NOMO-1 (cell line): Measurements from ENCODE around the gene BLID.

Experiments
- DNase-seq, 2 experiments: peaks; one replicate each; lab custom pipeline; 2025; ENCODE audit not compliant: unreplicated experiment in 2 of 2; lab: John Stamatoyannopoulos, UW

The BLID gene

DNA sequence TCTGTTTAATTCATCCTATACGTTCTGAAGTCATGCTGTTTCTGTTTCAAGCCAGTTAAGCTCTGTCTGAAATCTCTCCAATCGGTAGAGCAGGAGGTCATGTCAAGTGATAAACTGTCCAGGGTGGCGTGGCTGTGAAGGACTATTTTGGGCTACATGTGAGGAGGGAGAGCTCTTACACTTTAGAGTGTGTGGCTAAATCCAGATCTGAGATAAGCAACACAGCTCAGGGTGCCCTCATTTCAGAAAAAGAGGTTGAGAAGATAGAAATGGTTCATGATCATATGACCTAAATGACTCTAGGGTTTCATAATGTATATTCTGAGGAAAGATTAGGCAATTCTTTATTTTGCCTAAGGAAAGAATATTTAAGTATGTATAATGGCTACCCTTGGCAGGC is 8.4 kb downstream of the BLID start:
- DNase-seq, result no peak

- no peak for DNase-seq
Measured at GRCh38 chr11:122107045-122107444, 9.0 kb downstream of the BLID start.

DNA sequence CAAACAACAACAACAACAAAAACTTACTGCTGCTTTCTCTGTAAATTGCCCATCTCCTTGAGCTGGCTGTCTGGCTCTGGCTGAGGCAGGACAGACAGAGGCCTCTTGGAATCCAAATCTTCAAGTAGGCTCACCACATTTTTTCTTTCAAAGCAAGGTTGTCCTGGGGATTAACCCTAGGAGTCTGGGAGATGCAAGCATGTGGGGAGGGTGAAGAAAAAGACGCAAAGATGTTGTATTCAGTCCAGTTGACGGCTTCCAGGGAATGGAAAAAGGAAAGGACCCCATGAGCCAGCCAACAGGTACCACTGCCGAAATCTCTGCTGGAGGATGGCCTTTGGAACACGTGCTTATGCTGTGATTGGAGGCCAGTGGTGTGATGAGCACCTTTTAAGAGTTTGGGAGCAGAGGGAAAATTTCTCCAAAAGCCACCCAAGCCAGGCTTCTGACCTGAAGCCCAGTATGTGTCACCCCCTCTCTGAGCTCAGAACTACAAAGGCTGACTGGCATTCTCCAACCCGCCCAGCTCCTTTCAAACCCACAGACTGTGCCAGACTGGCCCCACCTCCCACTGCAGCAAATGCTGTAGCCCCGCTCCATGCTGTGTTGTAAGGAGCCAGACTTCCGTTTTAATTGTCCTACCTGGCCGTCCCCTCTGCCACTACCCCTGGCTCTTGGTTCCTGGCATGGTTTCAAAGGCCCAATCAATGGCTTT is 10.8 kb downstream of the BLID start:
- no peak for DNase-seq

DNA sequence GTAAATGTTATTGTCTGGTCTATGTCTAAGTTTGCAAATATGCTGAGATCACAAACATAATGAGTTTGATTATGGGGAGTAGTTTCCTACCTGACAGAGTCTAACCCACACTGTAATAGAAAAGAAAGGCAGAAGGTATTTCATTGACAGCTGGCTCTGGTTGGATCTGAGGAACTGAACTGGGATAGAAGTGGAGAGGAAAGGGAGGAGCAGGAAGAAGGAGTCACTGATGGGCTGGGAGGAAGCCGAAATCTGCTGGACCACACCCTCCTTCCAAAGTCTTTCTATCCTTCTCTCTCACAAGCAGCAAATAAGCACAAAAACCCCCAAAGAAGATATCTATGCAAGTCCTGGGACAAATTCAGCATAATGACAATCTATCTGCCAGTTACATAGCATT is 11.7 kb downstream of the BLID start:
- DNase-seq, result no peak

DNA sequence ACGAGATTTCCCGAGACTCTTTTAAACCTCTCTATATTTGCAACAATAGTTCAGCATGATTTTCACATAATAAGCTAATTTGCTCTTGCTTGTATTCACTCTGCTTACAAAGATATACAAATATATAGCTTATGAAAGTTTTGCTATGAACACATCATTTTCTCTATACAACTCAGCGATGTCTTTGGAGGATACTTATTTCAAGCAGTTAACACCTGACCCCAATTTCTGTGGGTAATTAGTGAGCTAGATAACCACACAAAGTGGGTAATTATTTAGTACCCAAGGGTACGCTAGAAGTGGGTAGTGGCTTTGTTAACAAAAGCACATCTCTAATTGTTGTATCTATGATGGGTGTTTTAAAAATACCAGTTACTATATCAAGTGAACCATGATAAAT is 12.3 kb downstream of the BLID start:
- no peak for DNase-seq

GRCh38 chr11:122103321-122103720 is 12.7 kb downstream of the BLID start:
- no peak for DNase-seq

GRCh38 chr11:122102426-122102825 is 13.6 kb downstream of the BLID start:
- no peak for DNase-seq

DNA sequence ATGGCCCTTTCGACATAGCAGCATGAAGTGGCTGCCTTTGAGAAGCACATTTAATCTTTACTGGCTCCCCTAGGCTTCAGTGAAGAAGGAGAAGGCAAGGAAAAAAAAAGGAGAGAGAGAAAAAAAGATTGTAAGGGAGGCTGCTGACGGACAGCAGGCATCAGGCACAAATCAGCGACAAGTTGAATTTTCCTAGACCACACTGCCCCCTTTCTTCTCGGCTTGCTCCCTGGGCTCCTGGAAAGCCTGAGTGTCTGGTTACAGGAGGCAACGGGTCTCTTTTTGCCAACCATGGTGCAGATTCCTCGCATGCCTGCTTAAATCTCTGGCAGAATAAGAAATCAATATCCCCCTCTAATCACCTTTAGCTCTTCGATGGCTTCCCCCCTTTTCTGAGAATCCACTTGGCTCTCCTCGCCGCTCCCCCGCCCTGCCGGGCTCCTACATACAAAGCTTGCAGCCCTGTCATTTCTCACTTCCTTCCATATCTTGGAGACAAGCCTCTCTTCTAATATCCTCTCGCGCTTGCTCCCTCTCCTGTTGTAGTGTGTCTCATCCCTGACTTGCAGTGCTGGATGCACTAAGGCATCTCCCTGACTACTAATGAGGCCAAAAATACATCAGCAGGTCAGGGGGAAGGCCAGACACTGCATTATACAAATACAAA is 14.3 kb downstream of the BLID start:
- peak; percentile 13 to 32 for DNase-seq

- DNase-seq, result no peak
Measured at GRCh38 chr11:122100756-122101080, 15.3 kb downstream of the BLID start.

DNA sequence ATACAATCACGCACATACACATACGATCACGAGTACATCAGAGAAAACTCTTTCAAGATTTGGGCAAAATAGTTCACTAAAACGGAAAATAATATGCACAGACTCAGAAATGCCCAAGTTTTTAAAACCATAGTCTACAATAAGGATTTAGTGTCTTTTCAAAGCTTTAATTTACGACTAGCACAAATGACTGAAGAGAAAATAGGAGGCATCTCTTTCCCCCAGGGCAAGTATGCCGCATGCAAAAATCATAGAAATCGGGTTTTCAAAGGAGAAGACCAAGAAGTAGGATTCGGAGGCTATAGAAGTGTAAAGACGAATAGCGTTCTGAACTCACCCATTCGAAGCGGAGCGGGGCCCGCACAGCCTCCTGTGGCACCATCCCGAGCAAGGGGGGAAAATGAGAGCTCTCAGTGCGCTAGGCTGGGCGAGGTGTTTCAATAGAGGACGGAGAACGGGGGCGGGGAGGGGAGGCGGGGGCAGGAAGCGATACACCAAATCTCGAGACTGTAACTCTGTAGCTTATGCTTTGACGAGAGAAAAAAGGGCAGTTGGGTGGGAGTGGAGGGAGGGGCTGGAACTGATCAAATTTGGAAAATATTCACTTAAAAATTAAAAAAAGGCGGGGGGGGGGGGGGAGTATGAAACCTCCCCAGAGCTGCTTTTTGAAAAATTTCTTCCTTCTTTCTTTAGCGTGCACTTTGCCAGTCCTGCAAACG is 15.8 kb downstream of the BLID start:
- no peak for DNase-seq

DNA sequence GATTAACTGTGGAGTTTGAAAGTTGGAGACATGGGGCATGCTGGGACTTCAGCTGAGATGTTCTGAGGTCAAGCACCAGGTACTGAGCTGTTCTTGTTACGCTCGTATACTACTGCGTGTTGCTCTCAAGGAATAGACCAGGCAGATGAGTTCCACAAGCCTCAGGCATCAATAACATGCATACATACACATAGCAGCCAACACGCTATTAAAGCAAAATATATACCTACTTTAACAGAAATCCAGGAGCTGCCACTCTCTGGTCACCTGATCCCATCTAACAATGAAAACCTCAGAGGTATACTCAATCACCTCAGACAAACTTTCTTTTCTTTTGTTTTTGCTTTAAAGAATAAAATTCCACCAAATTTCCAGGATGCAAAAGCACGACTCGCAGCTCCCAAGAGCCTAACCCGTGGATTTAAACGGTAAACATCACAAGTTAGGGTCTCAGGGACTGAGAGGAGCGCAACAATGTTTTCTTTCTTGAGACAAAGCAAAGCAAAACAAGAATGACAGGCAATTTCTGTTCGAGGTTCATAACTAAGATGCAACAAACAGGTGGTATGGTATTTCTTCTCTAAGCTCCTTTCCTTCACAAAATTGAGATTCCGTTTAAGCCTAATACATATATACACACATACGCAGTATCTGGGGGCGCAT is 16.5 kb downstream of the BLID start:
- DNase-seq, result no peak

- no peak for DNase-seq
Measured at GRCh38 chr11:122098261-122098980, 17.6 kb downstream of the BLID start.

DNA sequence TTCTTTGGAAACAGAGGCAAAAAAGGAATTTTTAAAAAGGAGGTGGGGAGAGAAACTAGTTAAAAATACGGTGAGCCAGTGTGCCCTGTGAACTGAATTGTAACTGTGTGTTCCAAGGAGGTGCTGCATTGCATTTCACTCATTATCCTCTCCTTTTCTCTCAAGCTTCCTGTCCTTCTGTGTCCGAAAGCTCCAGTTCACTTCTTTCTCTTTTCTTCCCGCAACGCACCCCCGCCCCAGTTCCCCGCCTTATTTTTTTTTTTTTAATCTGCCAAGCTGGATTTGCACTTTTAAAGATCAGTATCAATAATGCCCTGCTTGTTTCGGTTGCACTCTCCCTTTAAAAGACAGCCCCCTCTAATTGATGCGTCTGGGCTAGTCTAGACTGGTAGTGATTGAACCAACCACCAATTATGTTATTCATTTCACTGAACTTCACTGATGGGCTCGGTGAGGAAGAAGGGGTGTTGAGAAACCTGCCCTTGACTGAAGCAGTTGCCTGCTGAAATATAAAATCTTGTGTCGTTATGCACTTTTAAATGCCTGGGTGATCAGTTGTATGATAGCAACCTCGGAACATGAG is 18.5 kb downstream of the BLID start:
- no peak for DNase-seq

GRCh38 chr11:122096272-122097112 is 19.5 kb downstream of the BLID start:
- DNase-seq, result no peak

DNA sequence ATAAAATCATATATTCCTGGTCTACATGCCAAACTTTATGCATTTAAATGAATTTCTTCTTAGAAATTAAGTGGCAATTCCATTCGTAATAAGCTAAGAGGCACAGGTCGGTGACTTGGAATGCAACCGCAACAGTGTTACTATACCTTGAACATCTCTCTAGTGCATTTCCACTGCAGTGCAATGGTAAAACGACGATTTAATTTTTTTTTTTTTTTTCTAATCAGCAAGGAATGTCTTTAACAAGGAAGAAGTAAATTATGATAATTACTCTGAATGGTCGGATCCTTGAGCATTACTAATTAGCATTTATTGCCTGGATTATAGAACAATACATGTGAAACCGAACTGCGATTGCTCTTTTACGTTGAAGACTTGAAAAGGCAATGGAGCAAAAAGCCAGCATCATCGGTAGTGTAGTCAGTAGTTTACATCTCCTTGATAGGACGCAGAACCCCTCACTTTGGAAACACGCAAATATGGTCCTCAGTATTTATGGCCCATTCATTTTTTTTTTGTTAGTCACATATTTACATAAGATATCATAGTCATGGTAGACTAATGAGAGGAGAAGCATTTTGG is 20.2 kb downstream of the BLID start:
- DNase-seq, result no peak

DNA sequence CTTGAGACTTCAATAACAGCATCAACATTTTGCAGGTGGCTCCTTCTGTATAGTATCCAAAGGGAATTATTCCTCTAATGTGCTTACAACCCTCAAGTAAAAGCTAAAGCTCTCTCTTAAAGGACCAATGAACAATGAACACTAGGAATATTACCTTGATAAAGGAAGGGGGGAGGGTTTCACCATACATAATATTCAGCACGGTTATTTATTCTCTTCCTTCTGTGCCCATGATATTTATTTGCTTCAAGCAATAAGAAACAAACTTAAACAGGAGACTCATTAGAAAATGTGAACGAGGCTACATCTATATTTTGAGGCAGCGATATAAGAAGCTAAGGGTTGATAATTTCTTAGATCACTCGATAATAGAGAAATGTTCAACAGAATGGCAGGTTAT is 21.2 kb downstream of the BLID start:
- no peak for DNase-seq

DNA sequence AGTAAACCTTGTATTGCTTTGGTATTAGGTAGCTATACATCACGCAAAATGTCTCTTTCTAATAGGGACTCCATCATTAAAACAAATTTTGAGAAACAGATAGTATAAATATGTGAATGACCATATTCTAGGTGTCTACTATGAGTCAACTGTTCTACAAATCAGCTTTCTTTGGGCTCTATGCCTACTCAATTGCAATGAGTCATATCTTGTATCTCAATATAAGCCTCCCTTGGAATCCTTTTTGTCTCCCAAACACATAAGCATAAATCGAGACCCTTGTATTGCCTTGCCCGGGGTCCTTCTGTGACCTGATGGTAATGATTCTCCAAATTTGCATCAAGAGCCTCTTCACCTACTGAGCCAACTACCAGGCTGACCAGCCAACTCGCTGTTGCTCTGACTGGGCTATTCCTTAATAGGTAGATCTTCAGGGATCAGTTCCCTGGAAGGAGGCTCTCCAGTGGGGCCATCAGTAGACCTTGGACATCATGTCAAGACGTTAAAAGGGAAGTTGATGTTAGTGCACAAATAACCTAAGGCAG is 22.2 kb downstream of the BLID start:
- no peak for DNase-seq

GRCh38 chr11:122091835-122092234 is 24.2 kb downstream of the BLID start:
- no peak for DNase-seq

DNA sequence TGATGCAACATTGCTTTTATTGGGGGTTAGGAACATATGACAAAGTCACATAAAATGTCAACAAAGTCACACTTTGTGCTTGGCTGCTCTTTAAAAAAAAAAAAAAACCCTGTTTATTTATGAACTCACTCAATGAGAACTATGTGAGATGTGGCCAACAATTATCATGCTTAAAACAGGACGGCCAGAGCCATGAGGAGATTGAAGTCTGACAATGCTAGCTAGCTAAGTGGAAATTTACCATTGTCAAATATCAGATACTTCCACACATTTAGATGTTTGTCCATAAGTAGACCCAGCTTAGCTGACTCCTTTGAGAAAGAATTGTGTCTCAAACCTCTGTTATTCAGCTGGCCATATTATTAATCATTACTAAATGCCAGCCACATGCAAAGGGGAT is 26.9 kb downstream of the BLID start:
- no peak for DNase-seq
